Prostate gland (tissue), 2 donors: ENCODE measurements around the gene FBXO22. TPM values are rescaled to one million over a fixed set of nuclear protein-coding genes. Genes with fewer than 3 reads are reported as not detected.

ENCODE experiments used
- DNase-seq: peaks from one replicate; pipeline ENCODE4 v3.0.0-alpha.2; 2019; ENCODE audit warnings: low spot score
- H3K27ac ChIP-seq, 2 donors: fragments of 200-600 bp; sonication (generic); 2 replicates each; pipeline ENCODE4 v1.5.1; 2017 to 2019
- H3K27me3 ChIP-seq: fragments of 200-600 bp; sonication (generic); replicated peaks from 2 replicates; pipeline ENCODE4 v1.5.1; 2019; ENCODE audit not compliant: insufficient read depth
- H3K36me3 ChIP-seq, 2 donors: fragments of 200-600 bp; sonication (generic); 1 replicate in 1 of 2; 2 replicates in 1 of 2; pipeline versions ENCODE4 v1.5.1 to v1.8.1; 2017 to 2019
- H3K4me1 ChIP-seq: fragments of 200-600 bp; sonication (generic); replicated peaks from 2 replicates; pipeline ENCODE4 v1.5.1; 2019
- H3K4me3 ChIP-seq, 2 donors: fragments of 200-600 bp; sonication (generic); 2 replicates each; pipeline ENCODE4 v1.5.1; 2017 to 2019
- H3K9me3 ChIP-seq: fragments of 200-600 bp; sonication (generic); 2 replicates; pipeline ENCODE4 v1.5.1; 2017
- POLR2A ChIP-seq: fragments of 450-650 bp; IDR thresholded peaks from one replicate; pipeline ENCODE4 v1.6.1; 2016; ENCODE audit warnings: antibody characterized with exemption, mild to moderate bottlenecking
- POLR2AphosphoS5 ChIP-seq: sonication (generic); formaldehyde crosslinking; IDR thresholded peaks from one replicate; pipeline ENCODE4 v1.6.1; 2017; ENCODE audit warnings: antibody characterized with exemption
- WGBS: methylation state at CpG from one replicate; pipeline ENCODE4 v1.1.5; 2018; 5-methylcytosine and 5-hydroxymethylcytosine counted together
- intact Hi-C: fragments of 100-400 bp; cut with DNase I; formaldehyde crosslinking; loops from one replicate; pipeline ENCODE4 v1.14.2; 2022
- total RNA-seq, 2 donors: library from RNA; depleted of rRNA; stranded (reverse); fragments of >200 nt; gene quantifications; one replicate each; pipeline ENCODE4 v1.1.0, GENCODE V29; 2016
- TF ChIP-seq, protein P1 (sequence below), 4 experiments: fragments of 200-600 bp in 2 of 4; fragments of 450-650 bp in 2 of 4; sonication (generic) in 2 of 4; IDR thresholded peaks; 1 replicate in 3 of 4; 2 replicates in 1 of 4; pipeline ENCODE4 v1.5.1; 2016 to 2019; ENCODE audit warnings: antibody characterized with exemption in 4 of 4, mild to moderate bottlenecking in 2 of 4, moderate library complexity in 2 of 4

Gene FBXO22
- total RNA-seq, 2 donors from 2014 or later: 10.8 to 34.7 TPM

DNA sequence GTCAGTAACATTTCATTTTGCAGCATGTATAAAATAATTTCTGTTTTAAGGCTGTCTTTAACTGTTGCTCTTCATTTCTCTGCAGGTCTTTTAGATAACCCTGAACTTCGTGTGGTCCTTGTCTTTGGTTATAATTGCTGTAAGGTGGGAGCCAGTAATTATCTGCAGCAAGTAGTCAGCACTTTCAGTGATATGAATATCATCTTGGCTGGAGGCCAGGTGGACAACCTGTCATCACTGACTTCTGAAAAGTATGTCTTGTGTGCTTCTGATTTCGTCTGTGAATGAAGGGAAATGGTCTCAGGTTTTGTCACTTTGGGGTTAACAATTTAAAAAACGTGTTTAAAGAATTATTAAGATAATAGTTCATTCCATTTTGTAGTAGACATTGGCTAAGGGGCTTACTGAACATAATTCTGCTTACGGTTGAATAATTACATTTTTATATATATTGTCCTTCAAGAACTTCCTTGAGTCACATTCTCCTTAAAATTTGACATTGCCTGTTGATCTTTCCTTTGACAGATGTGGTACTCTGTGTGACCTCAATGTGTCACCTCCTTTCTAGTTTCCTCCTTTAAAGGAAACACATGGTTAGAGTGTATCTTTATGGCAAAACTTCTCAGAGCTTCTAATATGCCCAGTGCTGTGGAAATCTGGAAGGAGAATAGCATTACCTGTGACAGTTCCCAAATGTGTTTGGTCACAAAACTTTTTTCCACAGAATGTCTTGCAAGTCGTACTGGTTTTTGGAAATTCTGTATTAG is 26.3 kb downstream of the FBXO22 start:
- TF ChIP-seq POLR2AphosphoS5 (no peak), POLR2A (no peak)
- TF ChIP-seq, protein P1, sequence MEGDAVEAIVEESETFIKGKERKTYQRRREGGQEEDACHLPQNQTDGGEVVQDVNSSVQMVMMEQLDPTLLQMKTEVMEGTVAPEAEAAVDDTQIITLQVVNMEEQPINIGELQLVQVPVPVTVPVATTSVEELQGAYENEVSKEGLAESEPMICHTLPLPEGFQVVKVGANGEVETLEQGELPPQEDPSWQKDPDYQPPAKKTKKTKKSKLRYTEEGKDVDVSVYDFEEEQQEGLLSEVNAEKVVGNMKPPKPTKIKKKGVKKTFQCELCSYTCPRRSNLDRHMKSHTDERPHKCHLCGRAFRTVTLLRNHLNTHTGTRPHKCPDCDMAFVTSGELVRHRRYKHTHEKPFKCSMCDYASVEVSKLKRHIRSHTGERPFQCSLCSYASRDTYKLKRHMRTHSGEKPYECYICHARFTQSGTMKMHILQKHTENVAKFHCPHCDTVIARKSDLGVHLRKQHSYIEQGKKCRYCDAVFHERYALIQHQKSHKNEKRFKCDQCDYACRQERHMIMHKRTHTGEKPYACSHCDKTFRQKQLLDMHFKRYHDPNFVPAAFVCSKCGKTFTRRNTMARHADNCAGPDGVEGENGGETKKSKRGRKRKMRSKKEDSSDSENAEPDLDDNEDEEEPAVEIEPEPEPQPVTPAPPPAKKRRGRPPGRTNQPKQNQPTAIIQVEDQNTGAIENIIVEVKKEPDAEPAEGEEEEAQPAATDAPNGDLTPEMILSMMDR (IDR thresholded peaks at IDR 0.05): no peak
- Histone ChIP-seq H3K4me3 (no peak overlapping the region), H3K9me3 (no peaks in the 10 kb centered on the region), H3K27ac (no peak overlapping the region), H3K4me1 (no peaks in the 10 kb centered on the region), H3K36me3 (peaks cover 0 to 5% of the 10 kb centered on the region in 2 donors), H3K27me3 (no peaks in the 10 kb centered on the region)
- intact Hi-C loops: no loop called here
- DNase-seq: no peak
- 66% methylated on average over 5 of the region's 5 CpGs for WGBS

DNA sequence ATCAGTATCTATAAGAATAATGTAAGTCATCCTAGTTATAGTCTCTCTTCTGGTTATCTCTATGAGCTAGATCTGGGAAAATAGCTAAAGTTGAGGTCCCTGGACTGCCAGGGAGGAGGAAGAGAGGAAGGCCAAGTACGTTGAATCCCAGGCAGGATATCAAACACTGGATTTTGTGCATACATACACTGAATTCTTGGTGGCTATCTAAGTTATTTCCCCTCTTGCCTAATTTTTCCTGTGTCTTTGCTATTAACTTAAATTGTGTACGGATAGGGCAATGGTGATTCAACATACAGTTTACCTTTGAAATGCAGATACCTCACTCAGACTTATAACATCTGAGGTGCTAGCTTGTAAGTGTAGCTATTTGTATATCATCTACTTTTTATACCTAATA is 27.2 kb downstream of the FBXO22 start:
- no peaks in the 10 kb centered on the region for H3K9me3 ChIP-seq
- peaks cover 0 to 5% of the 10 kb centered on the region in 2 donors for H3K36me3 ChIP-seq
- H3K27ac ChIP-seq: no peak overlapping the region
- no peak overlapping the region for H3K4me3 ChIP-seq
- intact Hi-C loops: no loop called here
- no peaks in the 10 kb centered on the region for H3K4me1 ChIP-seq
- no peaks in the 10 kb centered on the region for H3K27me3 ChIP-seq
- DNase-seq: no peak
- WGBS: 90% methylated on average over 2 of the region's 2 CpGs
- TF ChIP-seq POLR2A: no peak

DNA sequence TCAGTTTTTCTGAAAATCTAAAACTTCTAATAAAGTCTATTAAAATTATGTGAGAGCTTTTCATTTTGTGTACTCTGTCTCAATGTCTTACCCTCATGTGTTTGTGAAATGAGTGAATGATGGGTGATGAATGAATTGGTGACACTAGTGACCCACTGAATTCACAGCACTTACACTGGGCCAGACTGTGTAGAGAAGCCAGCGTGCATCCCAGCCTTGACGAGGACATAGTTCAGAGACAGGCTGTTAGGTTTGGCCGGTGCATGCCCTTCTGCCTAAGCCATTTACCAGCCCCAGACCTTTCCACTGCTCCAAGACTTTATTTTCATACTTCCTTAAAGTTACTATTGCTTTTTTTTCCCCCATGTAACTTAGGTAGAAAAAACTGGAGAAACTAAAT is 38.8 kb downstream of the FBXO22 start:
- Histone ChIP-seq H3K9me3 (no peaks in the 10 kb centered on the region), H3K27ac (no peak overlapping the region), H3K36me3 (no peaks in the 10 kb centered on the region), H3K4me3 (no peak overlapping the region), H3K4me1 (no peaks in the 10 kb centered on the region), H3K27me3 (no peaks in the 10 kb centered on the region)
- WGBS: 64% methylated on average over 3 of the region's 3 CpGs
- intact Hi-C loops: no loop called here
- TF ChIP-seq POLR2AphosphoS5: no peak
- TF ChIP-seq, protein P1 (IDR thresholded peaks at IDR 0.05): no peak
- no peak for TF ChIP-seq POLR2A
- no peak for DNase-seq

DNA sequence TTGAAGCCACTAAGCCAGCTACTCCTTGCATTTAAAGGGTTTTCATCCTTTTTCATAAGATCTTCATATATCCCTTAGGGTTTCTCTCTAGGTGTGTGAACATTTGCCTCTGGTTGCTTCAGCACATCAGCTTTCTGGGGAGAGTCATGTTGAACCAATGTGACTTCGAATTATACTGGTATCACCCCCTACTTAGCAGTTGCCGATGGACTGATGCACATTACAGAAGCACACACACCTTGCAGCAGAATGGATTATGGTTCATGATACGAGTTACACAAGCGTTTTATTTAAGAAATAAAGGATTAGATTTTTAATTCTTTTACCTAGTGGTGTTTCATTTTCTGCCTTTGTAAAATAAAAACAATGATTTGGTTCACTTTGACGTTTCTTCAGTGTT is 39.6 kb downstream of the FBXO22 start:
- Histone ChIP-seq H3K4me3 (no peak overlapping the region), H3K4me1 (no peaks in the 10 kb centered on the region), H3K27me3 (no peaks in the 10 kb centered on the region), H3K36me3 (no peaks in the 10 kb centered on the region), H3K27ac (no peak overlapping the region), H3K9me3 (no peaks in the 10 kb centered on the region)
- DNase-seq: no peak
- no peak for TF ChIP-seq POLR2A
- TF ChIP-seq POLR2AphosphoS5: no peak
- TF ChIP-seq, protein P1 (IDR thresholded peaks at IDR 0.05): no peak
- intact Hi-C loops: no loop called here
- 67% methylated on average over 5 of the region's 5 CpGs for WGBS

DNA sequence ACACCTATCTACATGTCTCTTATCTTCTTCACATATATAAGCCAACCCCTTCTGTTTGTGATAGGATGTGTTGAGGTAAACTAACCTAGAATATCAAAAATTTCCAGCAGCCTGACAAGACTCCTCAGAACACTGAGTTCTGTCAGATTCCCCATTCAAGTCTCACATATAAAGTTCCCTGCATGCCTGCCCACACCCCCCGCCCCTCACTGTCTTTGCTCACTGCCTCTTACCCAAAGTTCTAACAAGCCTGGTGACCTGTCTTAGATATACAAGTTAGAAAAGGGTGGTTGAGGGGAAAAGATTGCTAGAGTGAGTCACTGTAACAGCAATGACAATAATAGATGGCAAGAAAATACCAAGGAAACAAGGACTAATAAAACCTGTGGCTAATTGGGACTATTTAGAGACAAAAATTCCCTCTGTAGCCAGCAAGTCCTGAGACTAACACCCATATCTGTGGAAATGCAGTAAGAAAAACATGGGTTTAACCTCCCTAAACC is 40.1 kb downstream of the FBXO22 start:
- intact Hi-C loops: no loop called here
- Histone ChIP-seq H3K4me3 (no peak overlapping the region), H3K4me1 (no peaks in the 10 kb centered on the region), H3K27ac (no peak overlapping the region), H3K9me3 (no peaks in the 10 kb centered on the region), H3K27me3 (no peaks in the 10 kb centered on the region), H3K36me3 (no peaks in the 10 kb centered on the region)
- TF ChIP-seq POLR2AphosphoS5: no peak
- TF ChIP-seq POLR2A: no peak
- TF ChIP-seq, protein P1 (IDR thresholded peaks at IDR 0.05): no peak
- WGBS: 53% methylated on average over 1 of the region's 1 CpG
- no peak for DNase-seq
